ENCODE results near the gene CDIP1. TPM values are rescaled to one million over a fixed set of nuclear protein-coding genes. Genes with fewer than 3 reads are reported as not detected.
A peak's percentile ranks its signal among the peaks of the same experiment; 100 is the strongest.

The CDIP1 gene
- total and polyA plus RNA-seq, 11 donors = 33.3 to 51.1 (median 46.3) TPM

- Histone ChIP-seq H3K9me3 (no peaks in the 10 kb centered on the region), H3K36me3 (peaks cover 0 to 57% (median 30%) of the 10 kb centered on the region in 9 donors), H3K27me3 (no peaks in the 10 kb centered on the region), H3K27ac (peak overlapping the region; percentile 75 to 94 (median 86)), H3K4me1 (peaks cover 0 to 67% (median 29%) of the 10 kb centered on the region in 12 donors), H3K4me3 (no peak overlapping the region)
- peak; percentile 92 to 95 (median 93) for ATAC-seq
- TF ChIP-seq POLR2A (IDR thresholded peaks at IDR 0.05) = no peak
- no peak for TF ChIP-seq CTCF (IDR thresholded peaks at IDR 0.05)
- intact Hi-C loops (cut with DNase I) = no loop called here
- 59 to 76% (median 61%) methylated on average over 3 of the region's 3 CpGs for WGBS, 4 donors
- DNase-seq = peak in 3 of 5 donors; percentile 49 to 83 (median 73)
Observed at GRCh38 chr16:4486126-4486893, 52.3 kb downstream of the CDIP1 start.

DNA sequence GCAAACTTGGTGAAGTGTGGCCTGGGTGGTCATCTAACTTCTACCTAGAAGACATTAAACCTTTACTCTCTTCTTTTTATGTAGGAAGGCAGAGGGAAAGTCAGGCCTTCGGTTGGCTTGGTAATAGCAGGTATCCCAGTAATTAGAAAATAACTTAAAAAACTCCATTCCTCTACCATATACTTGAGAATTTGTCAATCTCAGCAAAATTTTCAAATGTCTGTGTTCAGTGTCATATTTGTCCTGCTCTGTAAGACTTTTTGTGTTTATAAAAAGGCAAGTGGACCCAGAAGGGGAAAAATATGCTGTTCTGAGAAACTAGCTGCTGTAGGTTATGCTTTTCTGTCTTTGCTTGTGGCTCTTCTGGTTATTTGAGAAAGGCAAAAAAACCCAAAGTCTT is 56.6 kb downstream of the CDIP1 start:
- WGBS, 4 donors = 83 to 91% (median 90%) methylated on average over 1 of the region's 1 CpG
- H3K9me3 ChIP-seq = no peaks in the 10 kb centered on the region
- H3K4me3 ChIP-seq = no peak overlapping the region
- H3K36me3 ChIP-seq = peaks cover 0 to 34% (median 21%) of the 10 kb centered on the region in 9 donors
- H3K4me1 ChIP-seq = peaks cover 0 to 53% (median 29%) of the 10 kb centered on the region in 12 donors
- H3K27ac ChIP-seq = peak overlapping the region in 10 of 12 donors; percentile 2 to 69 (median 24)
- no peak for ATAC-seq
- no peak for DNase-seq
- intact Hi-C loops (cut with DNase I) = no loop called here
- H3K27me3 ChIP-seq = no peaks in the 10 kb centered on the region
- TF ChIP-seq POLR2A (IDR thresholded peaks at IDR 0.05) (no peak), CTCF (IDR thresholded peaks at IDR 0.05) (no peak)

GRCh38 chr16:4481526-4481925 is 57.0 kb downstream of the CDIP1 start:
- TF ChIP-seq CTCF (IDR thresholded peaks at IDR 0.05) (no peak), POLR2A (IDR thresholded peaks at IDR 0.05) (no peak)
- intact Hi-C loops (cut with DNase I) = no loop called here
- Histone ChIP-seq H3K4me3 (no peak overlapping the region), H3K4me1 (peaks cover 0 to 49% (median 26%) of the 10 kb centered on the region in 12 donors), H3K9me3 (no peaks in the 10 kb centered on the region), H3K36me3 (peaks cover 0 to 29% (median 21%) of the 10 kb centered on the region in 9 donors), H3K27me3 (no peaks in the 10 kb centered on the region), H3K27ac (peak overlapping the region in 10 of 12 donors; percentile 2 to 69 (median 28))
- WGBS, 4 donors = 37 to 46% (median 42%) methylated on average over 2 of the region's 2 CpGs
- ATAC-seq (no peak), DNase-seq (no peak)

DNA sequence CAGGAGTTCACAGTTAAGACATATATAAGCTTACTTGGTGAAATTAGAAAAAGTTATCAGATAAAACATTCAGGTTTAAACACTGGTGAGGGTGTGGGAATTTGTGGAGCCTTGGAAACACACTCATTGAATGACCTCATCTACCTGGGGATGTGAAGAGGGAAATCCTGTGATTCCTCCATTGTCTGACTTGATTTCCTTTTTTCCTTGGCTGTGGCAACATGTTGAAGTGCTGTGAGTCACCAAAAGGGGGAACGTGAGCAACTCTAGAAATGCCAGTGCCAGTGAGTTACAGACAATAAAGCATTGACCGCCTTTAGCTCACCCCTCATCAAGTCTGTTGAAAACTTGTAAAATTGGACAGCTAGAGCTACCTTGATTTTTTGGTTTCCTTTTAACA is 60.6 kb downstream of the CDIP1 start:
- Histone ChIP-seq H3K9me3 (no peaks in the 10 kb centered on the region), H3K36me3 (no peaks in the 10 kb centered on the region), H3K4me3 (peak overlapping the region in 4 of 12 donors; percentile 84 to 96 (median 93)), H3K27me3 (no peaks in the 10 kb centered on the region), H3K27ac (peak overlapping the region in 6 of 12 donors; percentile 11 to 97 (median 50)), H3K4me1 (peaks cover 0 to 61% (median 37%) of the 10 kb centered on the region in 12 donors)
- intact Hi-C loops (cut with DNase I) = loop anchor here in 1 of 10 donors (5.0 kb wide), 1 partner anchor 59 kb away; the partner anchor contains the start of gene CDIP1
- TF ChIP-seq CTCF (IDR thresholded peaks at IDR 0.05) (peak in 3 of 12 donors; percentile 16 to 19 (median 18)), POLR2A (IDR thresholded peaks at IDR 0.05) (no peak)
- WGBS, 4 donors = 27 to 45% (median 38%) methylated on average over 2 of the region's 2 CpGs
- ATAC-seq (no peak), DNase-seq (no peak)
